CD4-positive, alpha-beta T cell treated with Interferon alpha-2 for 1 hour (primary cell): Measurements from ENCODE around the gene RASSF7.

Source experiments
- DNase-seq, 2 donors: peaks; one replicate each; pipeline ENCODE4 v3.0.0-alpha.2; 2020 to 2022

Gene RASSF7

GRCh38 chr11:567629-568292, 7.0 kb downstream of the RASSF7 start:
- DNase-seq: peak in 1 of 2 donors; percentile 31

DNA sequence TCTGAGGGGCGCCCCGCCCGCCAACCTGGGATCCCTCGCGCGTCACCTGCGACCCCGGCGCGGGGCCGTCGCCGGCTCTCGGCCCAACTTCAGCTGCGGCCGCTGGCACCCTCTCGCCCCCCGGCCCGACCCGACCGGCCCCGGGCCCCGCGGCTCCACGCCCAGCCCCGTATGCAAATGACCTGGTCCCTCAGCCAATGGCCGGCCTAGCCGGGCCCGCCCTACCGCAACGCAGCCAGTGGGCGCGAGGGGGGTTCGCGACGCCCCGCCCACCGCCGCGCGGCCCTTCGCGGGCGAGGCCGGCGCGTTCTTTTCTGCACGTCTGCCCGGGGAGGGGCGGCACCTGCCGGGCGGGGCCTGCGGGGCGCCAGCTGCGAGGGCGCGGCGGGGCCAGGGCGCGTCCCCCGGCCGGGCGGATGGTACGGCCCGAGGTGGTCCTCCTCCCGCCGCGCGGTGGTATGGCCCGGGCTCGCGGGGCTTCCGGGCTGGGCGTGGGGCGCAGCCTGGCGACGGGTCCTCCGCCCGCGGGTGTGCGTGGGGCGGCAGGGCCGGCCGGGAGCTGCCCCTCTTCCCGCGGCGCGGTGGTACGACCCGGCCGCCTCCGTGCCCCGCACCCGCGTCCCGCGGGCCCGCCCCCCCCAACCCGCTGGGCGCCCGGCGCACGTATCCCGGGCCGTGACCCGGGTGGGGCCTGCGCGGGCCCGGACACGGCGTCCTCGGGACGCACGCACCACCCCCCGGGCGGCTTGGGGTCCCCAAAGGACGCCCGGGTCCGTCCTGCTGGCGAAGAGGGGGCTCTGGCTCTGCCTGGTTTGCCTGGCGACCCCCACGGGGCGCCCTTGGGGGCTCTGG, 7.8 kb downstream of the RASSF7 start:
- DNase-seq: peak; percentile 94 to 97

- no peak for DNase-seq
These were observed 8.6 kb downstream of the RASSF7 start for GRCh38 chr11:569158-569885.

GRCh38 chr11:571802-572185, 11.0 kb downstream of the RASSF7 start:
- DNase-seq: no peak

DNA sequence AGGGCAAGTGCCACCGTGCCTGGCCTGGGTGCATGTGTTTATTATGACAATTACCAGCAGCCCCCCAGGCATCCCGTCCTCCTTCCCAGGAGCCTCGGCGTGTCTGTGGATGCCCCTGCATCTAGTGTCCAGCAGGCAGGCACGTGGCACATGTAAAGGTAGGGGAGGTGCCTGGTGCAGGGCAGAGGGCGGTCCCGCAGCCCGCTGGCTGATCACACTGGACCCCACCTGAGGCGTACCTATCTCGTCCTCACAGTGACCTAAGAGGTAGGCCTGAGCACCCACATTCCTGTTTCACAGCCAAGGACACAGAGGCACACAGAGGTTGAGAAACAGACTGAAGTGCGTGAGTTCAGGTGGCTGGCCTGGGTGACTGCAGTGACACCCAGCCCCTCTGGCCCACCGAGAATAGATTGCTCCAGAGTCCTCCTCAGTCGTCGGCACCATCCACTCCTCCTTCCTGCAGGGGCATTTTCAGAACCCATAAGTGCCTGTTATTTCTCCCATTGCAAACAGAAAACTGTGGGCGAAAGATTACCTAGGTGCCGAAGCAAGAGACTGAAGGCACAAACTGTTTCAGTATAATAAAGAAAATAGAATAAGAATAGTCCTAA, 12.5 kb downstream of the RASSF7 start:
- no peak for DNase-seq

GRCh38 chr11:574031-574570, 13.3 kb downstream of the RASSF7 start:
- DNase-seq: peak in 1 of 2 donors; percentile 49

- no peak for DNase-seq
These were observed 14.0 kb downstream of the RASSF7 start for GRCh38 chr11:574632-575312.

DNA sequence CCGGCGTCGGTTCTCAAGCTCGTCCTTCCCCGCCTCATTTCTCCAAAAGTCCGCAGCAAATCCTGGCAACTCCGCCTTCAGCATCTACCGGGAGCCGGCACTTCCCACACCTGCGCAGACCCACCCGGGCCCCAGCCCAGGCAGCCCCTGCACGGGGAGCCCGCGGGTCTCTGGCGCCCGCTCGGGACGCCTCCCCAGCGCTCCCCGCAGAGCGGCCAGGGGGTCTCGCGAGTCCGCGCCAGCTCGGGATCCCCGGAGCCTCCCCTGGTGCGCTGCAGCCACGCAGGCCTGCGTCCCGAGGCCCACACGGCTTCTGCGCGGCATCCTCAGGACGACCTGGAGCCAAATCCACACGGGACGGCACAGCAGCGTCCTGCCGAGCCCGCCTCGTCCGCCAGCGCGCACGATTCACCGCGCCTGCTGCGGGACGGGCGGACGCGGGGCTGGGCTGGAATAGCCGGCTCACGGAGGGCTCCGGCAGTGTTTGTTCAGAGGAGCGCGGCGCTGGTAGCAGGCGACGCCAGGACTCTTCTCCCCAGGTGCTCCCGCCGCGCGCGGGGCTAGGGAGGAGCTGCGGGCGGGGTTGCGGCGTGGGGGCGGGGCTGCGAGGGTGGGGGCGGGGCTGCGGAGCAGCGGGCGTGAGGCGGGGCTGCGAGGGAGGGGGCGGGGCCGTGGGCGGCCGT, 14.7 kb downstream of the RASSF7 start:
- peak in 1 of 2 donors; percentile 18 for DNase-seq

DNA sequence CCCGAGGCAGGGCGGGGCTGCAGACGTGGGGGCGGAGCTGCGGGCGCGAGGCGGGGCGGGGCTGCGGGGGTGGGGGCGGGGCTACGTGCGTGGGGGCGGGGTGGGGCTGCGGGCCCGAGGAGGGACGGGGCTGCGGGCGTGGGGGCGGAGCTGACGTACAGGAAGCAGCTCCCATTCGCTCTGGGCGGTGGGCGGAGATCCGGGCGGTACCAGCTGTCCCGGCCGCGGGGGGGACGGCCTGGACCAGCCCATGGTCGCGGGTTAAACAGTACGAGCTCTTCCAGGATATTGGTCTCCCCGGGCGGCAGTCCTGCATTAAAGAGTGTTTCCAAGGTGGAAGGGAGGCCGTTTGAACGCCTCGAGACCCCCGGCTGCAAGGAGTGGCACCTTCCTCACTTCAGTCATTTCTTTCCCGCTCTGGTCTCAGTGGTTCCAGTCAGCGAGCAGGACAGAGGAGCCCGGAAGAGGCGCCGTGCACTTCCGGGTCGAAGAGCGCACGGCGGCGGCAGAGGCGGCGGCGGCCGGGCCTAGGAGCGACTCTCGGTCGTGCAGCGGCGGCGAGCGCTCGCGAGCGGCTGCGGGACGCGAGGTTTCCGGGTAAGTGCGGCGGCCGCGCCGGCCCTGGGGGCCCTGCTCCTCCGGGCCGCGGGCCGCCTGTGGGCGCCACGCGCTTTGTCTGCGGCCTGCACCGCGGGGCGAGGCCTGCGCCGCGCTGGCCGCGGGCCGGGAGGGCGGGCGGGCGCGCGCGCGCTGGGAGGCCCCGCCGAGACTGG, 15.4 kb downstream of the RASSF7 start, which contains the start of gene PHRF1:
TSS of gene PHRF1 (plus strand) at position 475 of the 773 bp plus-strand sequence. CDS start 5,043 bp downstream, outside the sequence.
- peak; percentile 95 to 96 for DNase-seq

DNA sequence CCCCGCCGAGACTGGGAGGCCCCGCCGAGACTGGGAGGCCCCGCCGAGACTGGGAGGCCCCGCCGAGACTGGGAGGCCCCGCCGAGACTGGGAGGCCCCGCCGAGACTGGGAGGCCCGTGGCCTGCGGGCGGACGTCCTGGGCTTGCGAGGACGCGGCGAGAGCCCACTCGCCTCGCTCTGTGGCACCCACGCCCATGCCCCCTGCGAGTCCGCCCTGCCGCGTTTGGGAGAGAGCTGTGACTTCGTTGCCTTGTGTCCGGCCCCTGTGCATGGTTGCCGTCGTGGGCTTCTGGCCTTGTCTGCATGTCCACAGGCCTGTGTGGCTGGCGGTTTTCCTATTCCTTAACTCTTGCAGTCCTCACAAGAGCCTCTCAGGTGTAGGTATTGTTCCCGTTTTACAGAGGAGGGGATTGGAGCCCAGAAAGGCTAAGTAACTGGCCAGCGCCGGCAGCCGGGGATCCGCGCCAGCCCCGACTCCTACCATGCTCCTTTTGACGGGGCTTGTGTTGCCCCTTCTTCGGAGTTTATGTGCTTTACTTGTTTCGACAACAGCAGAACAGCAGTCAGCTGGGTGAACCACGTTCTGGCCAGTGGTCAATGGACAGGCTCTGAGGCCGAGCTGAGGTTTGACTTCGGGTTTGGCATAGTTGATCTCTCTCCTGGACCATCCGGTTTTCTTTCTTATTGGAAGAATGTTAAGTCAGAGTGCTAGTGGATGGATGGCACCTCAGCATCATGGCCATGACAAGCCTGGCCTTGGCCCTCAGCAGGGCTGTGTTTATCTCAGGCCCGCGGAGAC, 16.2 kb downstream of the RASSF7 start:
- no peak for DNase-seq

DNA sequence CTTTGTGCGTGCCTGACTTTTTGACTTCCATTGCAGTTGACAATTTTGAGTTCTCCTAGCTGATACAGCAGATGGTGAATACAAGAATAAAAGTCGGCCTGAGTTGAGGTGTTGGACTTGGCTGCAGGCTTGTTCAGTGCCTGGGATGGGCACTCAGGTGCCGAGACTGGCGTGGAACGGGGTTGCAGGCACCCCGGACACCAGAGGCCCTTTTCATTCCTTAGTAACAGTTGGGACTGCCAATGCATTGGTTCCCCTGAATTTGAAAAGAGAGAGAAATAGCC, 16.8 kb downstream of the RASSF7 start:
- DNase-seq: no peak

GRCh38 chr11:578276-579035, 17.7 kb downstream of the RASSF7 start:
- no peak for DNase-seq

DNA sequence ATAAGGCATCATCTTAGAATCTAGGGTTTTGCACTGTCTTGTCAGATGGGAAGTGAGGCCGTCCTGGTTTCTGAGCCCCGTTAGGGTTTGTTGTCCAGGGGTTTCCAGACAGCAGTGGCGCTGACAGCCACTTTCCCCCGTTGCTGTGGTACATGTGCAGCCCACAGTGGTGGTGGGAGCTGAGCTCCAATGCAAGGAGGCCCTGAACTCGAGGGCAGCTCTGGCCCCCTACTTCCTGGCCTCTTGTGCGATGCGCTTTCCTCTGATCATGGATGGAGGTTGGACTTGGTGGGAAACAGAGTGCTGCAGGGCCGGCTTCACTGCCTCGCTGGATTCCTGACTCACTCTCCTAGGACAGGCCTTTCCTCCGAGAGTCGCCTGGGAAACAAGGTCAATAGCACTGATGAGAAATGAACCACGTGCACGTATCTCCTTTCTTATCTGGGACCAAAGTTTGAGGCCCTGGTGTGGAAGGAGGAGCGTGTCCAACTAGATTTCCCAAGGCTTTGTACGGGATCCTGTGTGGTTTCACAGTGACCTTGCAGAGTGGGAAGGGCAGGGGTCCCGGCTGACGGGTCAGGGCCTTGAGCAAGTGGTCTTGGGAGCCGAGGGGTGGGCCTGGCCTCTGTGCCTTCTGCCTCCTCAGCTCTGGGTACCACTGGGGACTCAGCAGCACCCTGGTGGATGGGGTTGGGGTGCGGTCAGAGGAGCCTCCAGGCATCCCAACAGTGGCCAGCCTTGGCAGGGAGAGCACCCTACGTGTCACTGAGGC, 19.2 kb downstream of the RASSF7 start:
- no peak for DNase-seq

DNA sequence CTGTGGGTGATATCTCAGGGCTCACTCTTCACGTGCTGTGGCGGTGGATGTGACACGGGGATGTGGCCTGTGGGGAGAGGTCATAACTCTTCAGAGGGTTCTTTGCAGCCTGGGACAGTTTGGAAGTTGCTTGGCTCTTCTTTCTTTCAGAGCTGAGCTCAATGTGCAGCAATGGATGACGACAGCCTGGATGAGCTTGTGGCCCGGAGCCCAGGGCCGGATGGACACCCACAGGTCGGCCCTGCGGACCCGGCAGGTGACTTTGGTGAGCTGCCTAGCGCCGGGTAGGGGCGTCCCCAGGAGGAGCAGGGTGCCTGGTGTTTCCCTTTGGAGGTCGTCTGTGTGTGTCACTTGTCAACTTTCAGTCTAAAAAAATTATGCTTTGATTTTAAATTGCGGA, 20.6 kb downstream of the RASSF7 start:
- no peak for DNase-seq

- DNase-seq: no peak
These were observed 21.0 kb downstream of the RASSF7 start for GRCh38 chr11:581752-582151.

GRCh38 chr11:584287-584686, 23.5 kb downstream of the RASSF7 start:
- no peak for DNase-seq

DNA sequence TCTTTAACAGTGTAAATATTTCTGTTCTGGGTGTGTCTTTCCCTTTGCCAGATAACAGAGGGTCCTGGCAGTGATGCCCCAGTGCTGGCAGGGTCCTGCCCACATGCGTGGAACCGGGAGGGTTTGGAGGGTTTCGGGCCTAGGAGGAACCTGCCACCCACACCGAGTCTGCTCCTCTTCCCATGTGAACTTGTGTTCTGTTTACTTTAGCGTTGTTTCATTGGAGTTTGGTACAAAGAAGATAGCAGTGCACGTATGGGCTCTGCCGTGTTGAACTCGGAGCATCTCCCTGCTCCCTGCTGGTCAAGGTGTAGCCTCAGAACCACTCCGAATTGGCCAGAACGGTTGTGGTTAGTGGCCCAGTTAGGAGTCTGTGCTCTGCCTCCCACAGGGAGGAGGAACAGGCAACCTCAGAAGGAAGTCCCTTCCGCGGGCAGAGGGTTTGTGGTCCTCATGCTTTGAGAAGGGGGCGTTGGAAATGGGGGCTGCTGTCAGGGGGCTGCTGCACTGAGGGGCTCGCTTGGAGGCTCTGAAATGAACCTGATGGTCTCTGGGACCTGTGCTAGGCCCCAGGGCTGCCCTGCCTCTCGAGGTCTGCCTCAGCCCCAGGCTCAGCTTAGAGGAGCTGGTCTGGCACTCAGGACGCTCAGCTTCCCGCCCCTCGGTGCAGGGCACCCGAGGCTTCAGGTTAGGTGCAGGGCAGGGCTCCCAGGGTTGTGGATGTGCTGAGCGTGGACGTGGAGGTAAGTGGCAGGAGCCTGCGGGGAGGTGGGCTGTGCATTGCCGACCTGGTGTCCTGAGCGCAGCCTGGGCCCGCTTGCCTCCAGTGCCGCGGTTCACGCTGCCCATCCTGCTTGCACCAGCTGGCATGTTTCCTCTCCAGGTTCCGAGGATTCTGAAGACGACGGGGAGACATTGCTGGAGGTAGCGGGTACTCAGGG, 25.9 kb downstream of the RASSF7 start:
- DNase-seq: no peak
